C4-2B (cell line): ENCODE measurements around the gene TRAP1.

Source experiments
- ZFX ChIP-seq: fragments of 450-650 bp; IDR thresholded peaks from 2 replicates; pipeline ENCODE4 v1.6.1; 2017
- TF ChIP-seq, protein P1 (sequence below): fragments of 450-650 bp; conservative IDR thresholded peaks from 2 replicates; pipeline ENCODE4 v1.5.1; 2017; ENCODE audit warnings: mild to moderate bottlenecking

DNA sequence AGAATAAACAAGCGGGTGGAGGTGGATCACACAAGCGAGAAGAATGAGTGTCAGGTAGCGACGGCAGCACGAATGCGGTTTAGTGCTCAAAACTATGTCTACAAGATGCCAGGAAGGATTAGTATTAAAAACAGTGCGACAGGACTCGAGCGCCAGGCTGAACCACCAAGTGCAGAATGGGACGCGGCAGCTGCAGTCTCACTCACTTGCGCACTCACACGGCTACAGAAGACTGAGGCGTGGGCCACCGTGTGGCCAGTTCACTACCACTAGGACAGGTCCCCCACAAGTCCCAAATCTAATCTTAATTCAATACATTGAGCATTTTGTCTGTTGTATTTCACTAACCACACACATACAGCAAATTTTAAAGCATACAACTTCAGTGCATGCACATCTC, 35.7 kb upstream of the TRAP1 start:
- TF ChIP-seq, protein P1, sequence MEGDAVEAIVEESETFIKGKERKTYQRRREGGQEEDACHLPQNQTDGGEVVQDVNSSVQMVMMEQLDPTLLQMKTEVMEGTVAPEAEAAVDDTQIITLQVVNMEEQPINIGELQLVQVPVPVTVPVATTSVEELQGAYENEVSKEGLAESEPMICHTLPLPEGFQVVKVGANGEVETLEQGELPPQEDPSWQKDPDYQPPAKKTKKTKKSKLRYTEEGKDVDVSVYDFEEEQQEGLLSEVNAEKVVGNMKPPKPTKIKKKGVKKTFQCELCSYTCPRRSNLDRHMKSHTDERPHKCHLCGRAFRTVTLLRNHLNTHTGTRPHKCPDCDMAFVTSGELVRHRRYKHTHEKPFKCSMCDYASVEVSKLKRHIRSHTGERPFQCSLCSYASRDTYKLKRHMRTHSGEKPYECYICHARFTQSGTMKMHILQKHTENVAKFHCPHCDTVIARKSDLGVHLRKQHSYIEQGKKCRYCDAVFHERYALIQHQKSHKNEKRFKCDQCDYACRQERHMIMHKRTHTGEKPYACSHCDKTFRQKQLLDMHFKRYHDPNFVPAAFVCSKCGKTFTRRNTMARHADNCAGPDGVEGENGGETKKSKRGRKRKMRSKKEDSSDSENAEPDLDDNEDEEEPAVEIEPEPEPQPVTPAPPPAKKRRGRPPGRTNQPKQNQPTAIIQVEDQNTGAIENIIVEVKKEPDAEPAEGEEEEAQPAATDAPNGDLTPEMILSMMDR: no peak
- no peak for TF ChIP-seq ZFX
